ENCODE data around the gene GARIN3.

GARIN3 gene

GRCh38 chr5:157184117-157184670, 18.1 kb upstream of the GARIN3 start:
- DNase-seq: no peak

GRCh38 chr5:157182143-157182757, 16.2 kb upstream of the GARIN3 start:
- DNase-seq: no peak

- DNase-seq: no peak
Observed at GRCh38 chr5:157180374-157181264, 14.6 kb upstream of the GARIN3 start, which contains the start of gene ITK. TSS of gene ITK (plus strand) at chr5:157180840. CDS start at chr5:157180978, 138 bp downstream.

- no peak for DNase-seq
Observed at GRCh38 chr5:157178966-157179365, 12.9 kb upstream of the GARIN3 start.

GRCh38 chr5:157177953-157178352, 11.9 kb upstream of the GARIN3 start:
- no peak for DNase-seq

- no peak for DNase-seq
Observed at GRCh38 chr5:157175071-157175612, 9.1 kb upstream of the GARIN3 start.

- DNase-seq: no peak
Observed at GRCh38 chr5:157172403-157172802, 6.3 kb upstream of the GARIN3 start.

GRCh38 chr5:157168286-157168685, 2.2 kb upstream of the GARIN3 start:
- no peak for DNase-seq

GRCh38 chr5:157167214-157167621, 1.2 kb upstream of the GARIN3 start:
- no peak for DNase-seq

GRCh38 chr5:157165668-157166067, 396 bp downstream of the GARIN3 start:
- no peak for DNase-seq

- no peak for DNase-seq
Observed at GRCh38 chr5:157165261-157165660, 803 bp downstream of the GARIN3 start.

GRCh38 chr5:157164521-157164920, 1.5 kb downstream of the GARIN3 start:
- DNase-seq: no peak

- no peak for DNase-seq
Observed at GRCh38 chr5:157162919-157163510, 3.0 kb downstream of the GARIN3 start.

GRCh38 chr5:157161996-157162395, 4.1 kb downstream of the GARIN3 start:
- no peak for DNase-seq

- no peak for DNase-seq
Observed at GRCh38 chr5:157160001-157160400, 6.1 kb downstream of the GARIN3 start.

GRCh38 chr5:157159209-157159751, 6.8 kb downstream of the GARIN3 start:
- no peak for DNase-seq

- no peak for DNase-seq
Observed at GRCh38 chr5:157157293-157157891, 8.7 kb downstream of the GARIN3 start.

GRCh38 chr5:157155297-157155696, 10.8 kb downstream of the GARIN3 start:
- no peak for DNase-seq

GRCh38 chr5:157150995-157151394, 15.1 kb downstream of the GARIN3 start:
- no peak for DNase-seq

- DNase-seq: no peak
Observed at GRCh38 chr5:157148734-157149615, 17.1 kb downstream of the GARIN3 start.
